NCI-H2107 (cell line): ENCODE results near the gene PRKCE.
"Not testable (repeated sequence)": the region's sequence is repeated elsewhere in the genome, so short reads cannot be mapped to it uniquely, and the experiment has no call there.

ENCODE experiments used
- DNase-seq: peaks from one replicate; lab custom pipeline; 2025; lab: John Stamatoyannopoulos, UW

The PRKCE gene

DNA sequence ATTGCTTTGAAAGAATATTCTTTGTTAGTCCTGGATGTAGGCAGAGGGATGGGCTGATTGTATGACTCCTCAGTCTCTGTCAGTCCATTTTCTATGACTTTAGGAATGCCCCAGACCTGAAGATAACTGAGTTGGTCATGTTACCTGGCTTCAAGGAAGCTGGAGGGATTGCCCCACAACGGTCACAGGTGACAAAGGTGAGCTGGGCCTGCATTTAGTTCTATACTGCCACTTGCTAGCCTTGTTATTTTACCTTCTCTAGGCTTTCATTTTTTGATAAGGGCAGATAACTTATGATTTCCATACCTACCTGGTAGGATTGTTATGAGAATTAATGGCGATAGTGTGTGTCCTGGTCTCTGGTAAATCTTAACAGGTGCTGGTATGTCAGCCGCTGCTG is 260.1 kb downstream of the PRKCE start:
- no peak for DNase-seq

DNA sequence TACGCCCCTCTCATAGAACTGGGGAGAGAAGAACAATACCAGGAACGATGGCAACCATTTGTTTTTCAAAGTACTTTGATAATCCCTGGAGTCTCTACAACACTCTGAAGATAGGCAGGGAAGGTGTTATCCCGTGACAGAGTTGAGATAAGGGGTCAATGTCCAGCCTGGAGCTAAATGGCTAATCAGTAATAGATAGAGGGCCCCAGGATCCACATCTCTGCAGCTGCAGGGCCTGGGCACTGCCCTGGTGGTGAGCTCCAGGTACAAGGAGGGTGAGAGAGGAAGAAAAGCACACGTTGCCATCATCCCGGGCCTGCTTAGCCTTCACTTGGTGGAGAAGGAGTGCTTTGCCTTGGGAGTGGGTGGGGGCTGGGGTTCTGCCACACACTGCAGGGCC is 260.6 kb downstream of the PRKCE start:
- no peak for DNase-seq

DNA sequence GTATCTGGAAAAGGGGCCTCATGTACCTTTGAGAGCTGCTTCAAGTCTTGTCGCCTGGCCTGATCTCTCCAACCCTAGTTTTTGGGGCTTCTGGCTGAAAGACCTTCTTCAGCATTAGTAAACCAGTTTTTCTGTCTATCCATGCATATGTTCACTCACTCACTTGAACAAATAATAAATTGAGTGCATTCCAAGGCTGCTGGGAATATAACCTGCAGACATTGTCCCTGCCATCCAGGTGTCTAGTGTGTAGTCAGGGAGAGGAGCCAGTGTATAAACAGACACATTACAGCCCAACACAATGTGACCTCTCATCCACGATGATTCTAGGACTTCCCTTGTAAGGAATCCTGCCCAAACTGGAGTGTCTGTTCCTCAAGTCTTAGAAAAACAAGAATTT is 262.1 kb downstream of the PRKCE start:
- no peak for DNase-seq

DNA sequence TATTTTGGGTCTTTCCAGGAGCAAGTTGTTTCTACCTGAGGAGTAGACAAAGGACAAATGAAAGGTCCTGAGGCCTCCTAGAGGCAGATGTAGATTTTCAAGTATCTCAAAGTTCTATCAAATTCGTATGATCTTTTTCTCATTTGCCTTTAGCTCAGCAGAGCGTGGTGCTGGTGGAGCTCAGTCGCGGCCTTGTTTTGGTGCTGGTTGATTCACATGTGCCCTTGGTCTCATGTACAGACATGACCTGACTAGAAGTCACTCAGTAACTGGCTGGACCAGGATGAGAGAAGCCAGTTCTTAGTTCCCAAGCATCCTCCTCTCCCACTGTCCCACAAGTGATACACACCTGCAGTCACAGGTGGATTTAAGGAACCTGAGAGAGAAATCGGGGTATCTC is 264.0 kb downstream of the PRKCE start:
- DNase-seq: no peak

DNA sequence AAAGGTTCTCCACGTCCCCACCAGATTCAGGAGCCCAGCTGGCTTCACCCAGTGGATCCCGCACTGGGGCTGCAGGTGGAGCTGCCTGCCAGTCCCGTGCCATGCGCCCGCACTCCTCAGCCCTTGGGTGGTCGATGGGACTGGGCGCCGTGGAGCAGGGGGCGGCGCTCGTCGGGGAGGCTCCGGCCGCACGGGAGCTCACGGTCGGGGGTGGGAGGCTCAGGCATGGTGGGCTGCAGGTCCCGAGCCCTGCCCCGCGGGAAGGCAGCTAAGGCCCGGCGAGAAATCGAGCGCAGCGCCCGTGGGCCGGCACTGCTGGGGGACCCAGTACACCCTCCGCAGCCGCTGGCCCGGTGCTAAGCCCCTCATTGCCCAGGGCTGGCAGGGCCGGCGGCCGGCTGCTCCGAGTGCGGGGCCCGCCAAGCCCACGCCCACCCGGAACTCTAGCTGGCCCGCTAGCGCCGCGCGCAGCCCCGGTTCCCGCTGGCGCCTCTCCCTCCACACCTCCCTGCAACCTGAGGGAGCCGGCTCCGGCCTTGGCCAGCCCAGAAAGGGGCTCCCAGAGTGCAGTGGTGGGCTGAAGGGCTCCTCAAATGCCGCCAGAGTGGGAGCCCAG is 266.2 kb downstream of the PRKCE start:
- DNase-seq: not testable (repeated sequence)

DNA sequence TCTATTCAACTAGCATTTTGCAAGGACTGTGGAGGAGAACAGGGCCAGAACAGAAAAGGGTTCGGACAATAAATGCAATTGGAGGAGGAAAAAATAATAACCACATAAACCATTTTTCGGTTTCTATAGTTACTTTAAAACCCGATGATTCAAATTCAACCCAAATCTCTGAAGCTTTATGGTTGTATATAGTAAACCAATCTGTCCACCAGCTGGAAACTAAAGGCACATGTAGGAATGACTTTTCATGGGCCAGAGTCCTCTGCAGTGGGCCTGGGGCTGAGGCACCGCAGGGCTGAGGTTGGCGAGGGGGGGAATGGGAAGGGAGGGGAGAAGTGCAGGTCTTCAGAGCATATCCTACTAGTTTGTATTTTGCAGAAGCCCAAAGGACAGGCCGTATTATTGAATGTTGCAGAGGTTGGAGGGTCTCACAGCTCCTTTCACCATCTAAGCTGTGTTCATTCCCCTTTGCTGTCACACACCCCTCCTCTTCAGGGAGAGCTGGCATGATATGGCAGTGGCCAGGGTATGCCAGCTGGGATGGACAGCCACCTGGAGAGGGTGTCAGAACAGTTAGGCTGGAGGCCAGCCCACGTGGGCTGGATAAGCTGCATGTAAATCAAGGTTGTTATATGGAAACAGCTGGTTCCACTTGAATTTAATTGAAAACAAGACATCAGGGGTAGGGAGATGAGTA is 267.1 kb downstream of the PRKCE start:
- DNase-seq: no peak

DNA sequence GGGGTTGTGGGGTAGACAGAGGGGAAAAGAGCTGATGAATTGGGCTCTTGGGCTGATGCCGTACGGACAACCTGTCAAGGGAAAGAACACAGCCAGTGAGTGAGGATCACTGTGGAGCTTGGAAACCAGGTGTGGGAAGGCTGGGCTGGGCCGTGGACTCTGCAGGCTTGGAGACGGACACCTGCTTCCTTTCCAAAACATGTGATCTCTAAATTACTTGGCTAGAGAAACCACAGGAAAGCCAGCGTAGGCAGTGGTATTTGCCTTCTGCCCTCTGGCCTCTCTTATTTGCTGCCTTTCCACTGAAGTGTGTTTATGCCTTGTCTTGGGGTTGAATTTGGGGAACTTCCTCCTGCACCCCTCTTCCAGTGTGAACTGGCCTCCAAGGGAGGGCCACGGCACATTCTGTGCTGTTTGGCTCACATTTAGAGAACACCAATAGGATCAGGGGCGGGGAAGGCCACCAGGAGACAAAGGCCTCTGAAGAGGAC is 267.7 kb downstream of the PRKCE start:
- DNase-seq: no peak

DNA sequence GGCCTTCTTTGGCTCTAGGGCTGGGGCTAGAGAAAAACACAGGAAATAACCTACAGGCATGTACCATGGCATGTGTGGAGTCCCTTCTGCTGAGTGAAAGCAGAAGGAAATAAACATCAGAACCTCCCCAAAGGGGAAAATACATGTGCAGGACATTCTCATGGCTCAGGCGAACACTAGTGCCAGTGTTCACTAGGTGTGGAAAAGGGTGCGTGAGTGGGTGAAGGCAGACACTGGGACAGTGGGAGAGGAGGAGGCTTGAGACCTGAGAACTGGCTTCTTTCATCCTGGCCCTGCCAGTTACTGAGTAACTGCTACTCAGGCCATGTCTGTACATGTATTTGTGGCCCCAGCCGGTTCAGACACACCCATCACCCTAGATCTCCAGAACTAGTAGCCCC is 268.2 kb downstream of the PRKCE start:
- DNase-seq: no peak

DNA sequence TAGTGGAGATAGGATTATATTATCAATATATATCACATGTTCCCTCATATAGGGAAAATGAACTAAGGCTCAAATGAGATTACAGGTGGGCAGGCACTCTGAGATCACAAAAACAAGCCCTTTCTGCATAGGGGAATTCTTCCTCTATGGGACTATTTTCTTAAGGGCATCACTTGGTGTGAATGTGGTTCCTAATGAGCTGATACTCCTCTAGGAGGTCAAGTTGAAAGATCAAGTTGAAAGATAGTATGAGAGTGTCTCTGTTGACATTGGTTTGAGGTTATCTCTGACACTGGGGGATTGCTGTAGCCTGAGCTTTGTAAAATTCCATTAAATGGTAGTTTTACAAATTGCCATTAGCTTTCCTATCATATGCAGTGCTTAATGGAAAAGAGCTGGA is 270.4 kb downstream of the PRKCE start:
- DNase-seq: no peak

DNA sequence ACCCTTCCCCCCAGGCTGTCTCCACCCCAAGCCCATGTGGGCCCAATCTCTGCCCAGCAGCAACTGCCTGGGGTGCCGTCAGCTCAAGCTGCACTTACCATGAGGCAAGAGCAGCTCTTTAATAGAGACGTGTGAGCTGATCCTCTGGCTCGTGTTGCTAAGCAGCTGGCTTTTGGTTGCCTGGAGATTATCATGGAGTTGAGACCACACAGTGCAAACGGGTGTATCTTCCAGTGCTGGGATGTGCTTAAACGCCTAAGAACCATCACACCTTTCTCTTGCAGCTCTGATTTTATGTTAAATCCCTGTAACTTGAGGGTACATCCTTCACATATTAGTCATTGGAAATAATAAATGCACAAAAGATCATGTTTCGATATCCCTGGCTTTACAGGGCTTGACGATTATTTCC is 271.1 kb downstream of the PRKCE start:
- DNase-seq: peak; percentile 72

DNA sequence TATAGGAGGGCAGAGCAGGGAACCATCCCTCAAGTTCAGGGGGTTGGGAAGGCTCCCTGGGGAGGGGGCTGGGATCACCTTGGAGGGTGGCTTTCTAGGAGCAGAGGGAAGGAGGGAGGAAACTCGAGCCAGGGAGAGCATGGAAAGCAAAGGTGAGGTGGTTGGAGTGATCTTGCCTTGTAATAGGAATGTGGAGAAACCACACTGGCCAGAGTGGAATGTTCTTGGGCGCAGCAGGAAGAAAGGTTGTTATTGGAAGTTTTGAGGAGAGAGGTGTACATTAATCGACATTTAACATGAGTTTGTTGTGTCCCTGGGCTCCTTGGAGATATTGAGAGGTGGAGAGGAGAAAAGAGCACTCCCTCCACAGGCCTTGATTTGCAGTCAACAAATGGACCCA is 272.2 kb downstream of the PRKCE start:
- DNase-seq: no peak

DNA sequence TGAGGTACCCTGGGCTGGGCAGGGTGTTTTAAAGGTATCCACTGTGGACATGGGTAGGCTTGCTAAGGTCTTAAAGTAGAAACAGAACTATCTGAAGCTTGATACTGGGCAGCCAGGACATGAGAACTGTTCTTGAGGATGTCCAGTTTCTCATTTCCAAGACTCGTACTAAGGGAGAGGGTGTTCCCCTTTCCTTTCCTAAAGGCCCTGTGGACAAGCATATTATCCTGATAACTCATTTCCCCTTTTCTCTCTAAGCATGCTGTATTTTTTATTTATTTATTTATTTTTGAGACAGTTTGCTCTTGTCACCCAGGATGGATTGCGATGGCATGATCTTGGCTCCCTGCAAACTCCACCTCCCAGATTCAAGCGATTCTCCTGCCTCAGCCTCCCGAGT is 273.6 kb downstream of the PRKCE start:
- no peak for DNase-seq

DNA sequence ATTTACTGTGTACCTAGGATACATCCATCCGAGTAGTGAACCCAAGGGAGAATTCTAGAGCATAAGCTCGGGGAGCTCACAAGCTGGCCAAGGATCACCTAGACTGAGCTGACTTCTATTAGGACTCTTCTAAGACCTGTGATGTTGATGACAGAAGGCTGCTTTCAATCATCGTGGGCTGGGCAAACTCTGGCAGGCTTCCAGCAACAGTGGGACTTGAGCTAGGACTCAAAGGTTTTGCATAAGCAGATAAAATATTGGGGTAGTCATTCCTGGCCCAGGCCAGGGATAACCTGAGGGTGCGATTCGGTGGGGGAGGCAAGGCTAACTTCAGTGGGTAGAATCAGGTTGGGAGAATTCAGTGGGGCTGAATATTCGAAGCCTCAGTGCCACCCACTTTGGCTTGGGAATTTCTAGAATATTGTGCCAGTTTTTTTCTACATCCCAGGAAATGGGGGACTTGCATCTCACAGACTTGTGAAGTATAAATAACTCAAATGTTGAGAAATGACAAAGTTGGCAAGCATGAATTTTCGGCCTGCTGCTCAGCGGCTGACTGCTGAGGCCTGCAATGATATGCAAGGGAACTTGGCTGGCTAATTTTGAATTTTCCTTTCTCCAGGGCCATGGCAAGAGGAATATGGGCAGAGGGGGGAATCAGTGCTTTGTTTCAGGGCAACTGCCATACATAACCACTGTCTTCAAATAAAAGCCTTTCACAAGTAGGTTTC is 274.3 kb downstream of the PRKCE start:
- no peak for DNase-seq

DNA sequence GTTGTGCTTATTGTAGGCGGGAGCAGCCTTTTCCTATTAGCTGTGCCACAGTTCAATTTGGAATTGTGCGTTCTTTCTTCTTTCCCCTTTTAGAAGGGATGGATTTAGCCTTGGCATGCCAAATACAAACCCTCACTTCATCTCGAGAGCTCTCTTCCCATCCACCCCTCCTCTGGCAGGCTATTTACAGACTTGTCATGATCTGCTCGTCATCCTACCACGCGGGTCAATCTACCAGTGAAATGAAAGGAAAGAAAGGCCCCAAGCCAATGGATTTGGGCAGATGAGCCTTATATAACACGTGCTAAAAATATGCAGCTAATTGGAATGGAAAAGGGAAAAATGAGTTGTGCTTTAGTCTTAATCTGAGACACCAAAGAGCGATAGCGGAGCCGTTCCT is 277.5 kb downstream of the PRKCE start:
- DNase-seq: no peak

DNA sequence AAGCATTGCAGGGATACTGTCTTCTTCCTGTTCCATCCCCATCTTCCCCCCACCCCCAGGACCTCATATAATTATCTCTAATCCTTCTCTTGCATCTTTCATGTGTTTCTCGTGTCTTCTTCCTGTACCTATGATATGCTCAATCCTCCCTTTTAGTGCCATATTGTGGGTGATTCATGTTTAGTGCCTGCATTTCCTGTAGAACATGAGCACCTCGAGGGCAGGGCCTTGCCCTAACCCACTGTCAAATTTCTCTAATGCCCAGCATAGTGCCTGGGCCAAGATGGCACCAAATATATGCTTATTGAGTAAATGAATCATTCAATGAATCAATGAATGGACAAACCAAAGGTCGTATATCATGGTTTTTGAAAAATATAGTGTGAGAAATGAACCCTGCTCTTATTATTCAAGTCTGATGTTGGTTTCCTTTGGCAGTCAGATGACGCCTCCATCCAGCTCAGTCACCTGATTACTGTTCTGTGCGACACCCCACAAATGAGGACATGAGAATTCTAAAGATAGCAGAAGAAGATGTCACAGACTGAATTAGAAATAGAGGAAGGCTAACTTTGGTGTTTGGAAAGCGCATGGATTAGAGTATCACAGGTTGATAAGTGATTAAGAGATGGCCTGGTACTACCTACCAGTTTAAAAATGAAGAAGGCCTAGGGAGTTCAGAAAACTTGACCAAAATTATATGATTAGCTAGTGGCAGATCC is 278.4 kb downstream of the PRKCE start:
- no peak for DNase-seq

DNA sequence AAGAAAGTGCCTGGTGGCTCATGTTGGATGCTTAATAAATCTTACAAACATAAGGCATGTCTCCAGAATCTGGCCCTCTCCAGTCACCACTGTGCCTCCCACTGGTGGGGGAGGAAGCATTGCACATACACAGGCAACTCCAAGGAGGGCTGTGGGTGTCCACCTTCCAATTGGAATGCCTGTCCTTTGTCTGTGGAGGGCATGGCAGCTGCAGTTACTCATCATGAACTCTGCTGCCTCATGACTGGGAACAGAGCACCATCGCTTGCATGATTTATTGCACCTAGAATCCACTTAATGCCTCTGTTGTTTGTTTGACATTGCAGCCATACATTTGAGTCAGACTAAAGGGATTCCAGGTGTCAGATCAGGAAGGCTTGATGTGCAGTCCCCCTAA is 278.9 kb downstream of the PRKCE start:
- no peak for DNase-seq

DNA sequence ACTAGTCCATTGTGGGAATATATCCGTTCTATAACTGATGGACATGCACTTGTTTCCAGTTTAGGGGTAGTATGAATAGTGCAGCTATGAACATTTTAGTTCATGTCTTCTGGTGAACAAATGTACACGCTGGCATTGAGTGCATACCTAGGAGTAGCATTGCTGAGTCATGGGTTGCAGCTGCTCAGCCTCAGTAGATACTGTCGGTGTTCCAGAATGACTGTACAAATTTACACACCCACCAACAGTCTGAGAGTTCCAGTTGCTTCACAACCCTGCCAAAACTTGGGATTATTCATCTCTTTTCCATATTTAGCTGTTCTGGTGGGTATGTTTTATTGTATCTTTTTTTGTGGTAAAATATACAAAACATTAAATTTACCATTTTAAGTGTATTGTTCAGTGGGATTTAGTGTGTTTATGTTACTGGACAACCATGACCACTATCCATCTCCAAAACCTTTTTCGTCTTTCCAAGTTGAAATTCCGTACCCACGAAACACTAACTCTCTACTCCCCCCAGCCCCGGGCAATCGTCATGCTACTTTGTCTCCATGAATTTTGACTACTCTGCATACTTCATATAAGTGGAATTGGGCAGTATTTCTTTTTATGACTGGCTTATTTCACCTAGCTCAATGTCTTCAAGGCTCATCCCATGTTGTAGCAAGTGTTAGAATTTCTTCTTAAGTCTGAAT is 281.0 kb downstream of the PRKCE start:
- DNase-seq: no peak

DNA sequence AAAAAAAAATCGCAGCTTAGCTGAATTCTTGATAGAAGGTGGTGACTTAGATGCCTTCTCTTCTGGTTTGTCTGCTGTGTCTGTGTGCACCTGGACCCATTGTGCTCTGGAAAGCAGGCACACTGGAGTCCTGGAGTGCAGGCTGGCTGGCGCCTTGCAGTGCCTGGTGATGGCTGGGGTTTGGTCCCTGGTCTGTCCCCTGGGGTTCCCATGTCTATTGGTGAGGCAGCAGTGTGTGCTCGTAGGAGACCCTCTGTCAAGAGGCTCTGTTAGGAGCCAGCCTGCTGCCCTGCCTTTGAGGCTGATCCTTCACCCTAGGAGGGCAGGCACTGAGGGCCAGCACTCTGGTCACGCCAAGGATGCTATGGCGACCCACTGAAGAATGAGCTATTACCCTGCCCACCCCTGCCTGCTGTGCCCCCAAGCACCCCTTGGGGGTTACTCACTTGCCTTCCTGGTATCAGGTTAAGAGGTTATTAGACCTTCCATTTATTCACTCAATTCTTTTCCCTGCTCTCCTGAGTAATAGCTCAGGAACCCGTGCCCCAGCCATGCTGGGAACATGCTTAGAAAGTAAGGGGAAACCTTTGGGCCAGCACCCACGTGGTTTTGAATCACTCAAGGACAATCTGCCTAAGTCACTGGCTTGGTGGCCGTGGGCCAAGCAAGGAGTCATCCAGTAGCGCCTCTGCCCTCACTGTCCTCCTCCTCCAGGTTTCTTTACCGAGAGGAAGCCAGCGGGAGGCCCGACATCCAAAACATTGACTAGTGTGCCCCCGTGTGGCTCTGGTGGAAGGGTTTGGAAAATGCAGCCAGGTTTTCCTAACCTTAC is 284.5 kb downstream of the PRKCE start:
- peak; percentile 89 for DNase-seq

DNA sequence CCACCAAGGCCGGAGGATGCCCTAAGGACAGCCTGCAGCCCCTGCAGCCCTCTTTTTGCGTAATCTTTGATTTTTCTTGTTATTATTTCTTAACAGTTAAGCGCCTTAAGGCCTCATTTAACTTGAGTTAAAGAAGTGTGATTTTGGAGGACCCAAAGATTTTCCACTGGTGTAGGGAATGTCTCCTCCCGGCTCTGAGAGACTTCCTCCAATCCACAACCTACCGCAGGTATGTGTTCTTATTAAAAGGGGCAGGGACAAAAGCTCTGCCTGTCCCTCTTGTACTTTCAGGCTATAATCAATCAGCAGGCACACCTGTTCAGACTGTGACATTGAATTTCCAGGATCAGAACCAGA is 285.1 kb downstream of the PRKCE start:
- DNase-seq: no peak

DNA sequence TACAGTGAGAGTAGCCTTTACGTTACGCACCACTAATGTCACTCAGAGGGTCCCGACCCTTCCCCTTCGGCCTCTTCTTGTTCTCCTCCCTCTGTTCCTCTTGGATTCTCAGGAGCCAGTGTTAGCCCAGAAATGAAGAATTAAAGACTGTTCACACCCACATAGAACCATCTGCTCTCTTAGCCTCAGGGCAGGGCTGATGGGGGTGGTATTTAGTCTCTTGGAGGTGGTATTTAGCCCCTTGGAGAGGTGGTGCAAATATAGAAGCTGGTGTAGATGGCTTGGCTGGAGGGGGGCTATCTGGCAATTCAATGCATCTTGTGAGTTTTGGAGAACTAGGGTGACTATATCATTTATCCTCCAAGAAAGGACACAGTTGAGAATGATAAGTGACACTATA is 286.5 kb downstream of the PRKCE start:
- DNase-seq: no peak
